HG03108 (cell line): ENCODE data around the gene PCIF1.
"Not testable (repeated sequence)": the region's sequence is repeated elsewhere in the genome, so short reads cannot be mapped to it uniquely, and the experiment has no call there.

ENCODE experiments used
- ATAC-seq: cut with Tn5 transposase; IDR thresholded peaks from one replicate; pipeline ENCODE4 v1.9.1; 2021; ENCODE audit warnings: moderate library complexity; ENCODE audit not compliant: unreplicated experiment

PCIF1 gene

DNA sequence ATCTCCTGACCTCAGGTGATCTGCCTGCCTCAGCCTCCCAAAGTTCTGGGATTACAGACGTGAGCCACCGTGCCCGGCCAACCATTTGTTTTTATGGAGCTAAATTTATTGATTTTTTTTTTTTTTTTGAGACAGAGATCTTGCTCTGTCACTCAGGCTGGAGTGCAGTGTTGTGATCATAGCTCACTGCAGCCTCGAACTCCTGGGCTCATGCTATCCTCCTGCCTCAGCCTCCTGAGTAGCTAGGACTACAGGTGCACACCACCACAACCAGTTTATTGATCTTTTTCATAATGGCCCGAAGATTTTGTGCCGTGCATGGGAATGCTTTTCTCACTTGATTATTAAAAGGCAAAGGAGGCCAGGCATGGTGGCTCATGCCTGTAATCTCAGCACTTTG is 54.3 kb downstream of the PCIF1 start:
- ATAC-seq: not testable (repeated sequence)

DNA sequence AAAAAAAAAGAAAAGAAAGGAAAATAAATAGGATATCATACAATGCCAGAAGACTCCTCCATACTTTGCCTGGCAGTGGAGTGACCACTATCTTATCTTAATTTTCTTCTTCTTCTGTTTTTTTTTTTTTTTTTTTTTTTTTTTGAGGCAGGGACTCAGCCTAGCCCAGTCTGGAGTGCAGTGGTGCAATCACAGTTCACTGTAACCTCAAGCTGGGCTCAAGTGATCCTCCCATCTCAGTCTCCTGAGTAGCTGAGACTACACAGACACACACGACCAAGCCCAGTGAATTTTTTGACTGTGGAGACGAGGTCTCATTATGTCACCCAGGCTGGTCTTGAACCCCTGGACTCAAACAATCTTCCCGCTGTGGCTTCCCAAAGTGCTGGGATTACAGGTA is 57.1 kb downstream of the PCIF1 start:
- no peak for ATAC-seq

DNA sequence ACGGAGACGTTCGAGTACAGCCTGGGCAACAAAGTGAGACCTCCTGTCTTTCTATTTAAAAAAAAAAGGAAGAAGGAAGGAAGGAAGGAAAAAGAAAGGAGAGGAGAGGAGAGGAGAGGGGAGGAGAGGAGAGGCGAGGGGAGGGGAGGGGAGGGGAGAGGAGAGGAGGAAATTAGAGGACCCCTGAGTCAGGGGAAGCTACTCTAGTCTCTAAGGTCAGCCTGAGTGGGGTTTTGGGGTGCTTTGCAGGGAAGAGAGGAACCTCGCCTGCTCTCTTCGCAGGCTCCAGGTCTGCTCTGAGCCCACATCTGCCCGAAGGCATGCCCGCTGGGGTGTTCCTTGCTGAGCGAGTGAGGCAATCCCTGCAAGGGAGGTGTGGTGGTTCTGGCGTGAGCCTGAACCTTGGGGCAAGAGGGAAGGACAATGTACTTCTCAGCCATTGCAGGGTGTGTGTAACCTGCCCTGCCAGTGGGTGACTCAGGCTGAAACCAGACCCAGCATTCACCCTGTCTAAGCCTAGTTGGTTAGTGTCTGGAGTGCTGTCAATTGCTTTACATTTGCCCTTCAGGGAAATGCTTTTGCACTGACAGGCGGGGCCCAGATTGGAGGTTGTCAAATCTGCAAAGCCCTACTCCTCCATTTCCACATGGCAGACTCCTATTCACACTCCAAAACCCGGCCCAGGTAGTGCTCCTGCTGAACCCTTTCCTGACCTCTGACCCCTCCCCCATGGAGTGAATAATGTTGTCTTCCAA is 58.9 kb downstream of the PCIF1 start:
- ATAC-seq: no peak

DNA sequence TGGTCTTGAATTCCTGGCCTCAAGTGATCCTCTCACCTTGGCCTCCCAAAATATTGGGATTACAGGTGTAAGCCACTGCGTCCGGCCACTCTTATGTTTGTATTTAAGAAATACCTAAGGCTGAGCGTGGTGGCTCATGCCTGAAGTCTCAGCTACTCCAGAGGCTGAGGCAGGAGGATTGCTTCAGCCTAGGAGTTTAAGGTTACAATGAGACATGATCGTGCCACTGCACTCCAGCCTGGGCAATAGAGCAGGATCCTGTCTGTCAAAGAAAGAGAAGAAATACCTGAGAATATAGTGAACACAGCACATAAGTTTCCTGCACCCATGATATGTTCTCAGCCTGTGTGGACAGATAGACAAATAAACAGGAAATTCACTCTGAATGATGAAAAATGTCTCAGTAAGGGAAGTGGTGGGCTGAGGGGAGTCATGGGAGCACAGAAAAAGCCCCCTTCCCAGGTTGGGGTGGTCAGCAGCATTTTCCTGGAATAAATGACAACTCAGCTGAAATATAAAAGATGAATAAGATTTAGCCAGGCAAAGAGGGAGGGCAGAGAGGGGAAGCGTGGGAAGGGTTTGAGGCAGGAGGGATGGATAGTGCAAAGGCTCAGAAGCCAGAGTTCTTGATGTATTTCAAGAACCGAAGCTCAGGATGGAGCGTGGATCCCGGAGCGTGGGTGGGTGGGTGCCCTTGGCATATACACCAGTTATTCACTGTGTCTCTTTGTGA is 60.4 kb downstream of the PCIF1 start:
- ATAC-seq: no peak

DNA sequence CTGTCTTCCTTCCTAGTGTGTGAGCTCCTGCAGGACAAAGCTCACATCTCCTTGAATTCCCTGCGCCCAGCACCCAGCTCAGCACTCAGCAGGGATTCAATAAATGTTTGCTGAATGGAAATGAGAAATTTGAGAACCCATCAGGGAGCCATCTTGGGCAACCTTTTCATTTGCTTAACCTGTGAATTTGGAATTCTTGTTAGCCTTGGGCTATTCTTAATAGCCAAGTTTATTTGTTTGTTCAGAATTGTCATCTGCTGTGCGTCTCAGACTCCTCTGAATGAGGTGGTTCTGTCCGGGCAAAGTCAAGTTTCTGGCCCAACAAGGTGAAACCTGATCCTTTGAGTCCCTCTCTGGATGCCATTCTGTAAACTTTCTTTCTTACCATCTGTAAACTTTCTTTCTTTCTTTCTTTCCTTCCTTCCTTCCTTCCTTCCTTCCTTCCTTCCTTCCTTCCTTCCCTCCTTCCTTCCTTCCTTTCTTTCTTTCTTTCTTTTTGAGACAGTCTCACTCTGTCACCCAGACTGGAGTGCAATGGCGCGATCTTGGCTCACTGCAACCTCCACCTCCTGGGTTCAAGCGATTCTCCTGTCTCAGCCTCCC is 61.1 kb downstream of the PCIF1 start:
- ATAC-seq: not testable (repeated sequence)

DNA sequence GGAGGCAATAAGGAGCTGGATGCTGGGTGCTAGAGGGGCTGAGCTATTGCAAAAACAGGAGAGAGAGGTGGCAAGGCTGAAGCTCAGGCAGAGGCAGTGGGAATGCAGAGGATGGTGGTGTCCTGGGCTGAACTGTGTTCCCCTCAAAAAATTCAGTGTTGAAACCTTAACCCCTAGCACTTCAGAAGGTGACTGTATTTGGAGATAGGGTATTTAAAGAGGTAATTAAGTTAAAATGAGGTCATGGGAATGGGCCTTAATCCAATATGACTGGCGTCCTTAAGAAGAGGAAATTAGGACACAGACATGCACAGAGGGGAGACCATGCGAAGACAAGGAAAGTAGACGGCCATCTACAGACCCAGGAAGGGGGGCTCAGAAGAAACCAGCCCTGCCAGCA is 62.7 kb downstream of the PCIF1 start:
- no peak for ATAC-seq
